UCSD-AML1 (cell line): ENCODE data around the gene DRAM2.

Experiments used
- DNase-seq: peaks from one replicate; lab custom pipeline; 2025; ENCODE audit not compliant: unreplicated experiment; lab: John Stamatoyannopoulos, UW

The DRAM2 gene

GRCh38 chr1:111139956-111140679, at the start of gene DRAM2, which contains the start of gene CEPT1:
TSS of gene DRAM2 (minus strand) at chr1:111140093. CDS start at chr1:111131554, 8,539 bp downstream.
TSS of gene CEPT1 (plus strand) at chr1:111140223. CDS start at chr1:111147715, 7,492 bp downstream.
- DNase-seq = peak; percentile 91

- no peak for DNase-seq
These were observed 44.8 kb upstream of the DRAM2 start for GRCh38 chr1:111184663-111185062.

GRCh38 chr1:111183308-111184069, 43.6 kb upstream of the DRAM2 start:
- no peak for DNase-seq

- DNase-seq = no peak
These were observed 42.2 kb upstream of the DRAM2 start for GRCh38 chr1:111182052-111182451.

GRCh38 chr1:111179968-111180533, 40.2 kb upstream of the DRAM2 start:
- DNase-seq = no peak

- DNase-seq = no peak
These were observed 36.8 kb upstream of the DRAM2 start for GRCh38 chr1:111176678-111177077.

- DNase-seq = no peak
These were observed 35.5 kb upstream of the DRAM2 start for GRCh38 chr1:111175349-111175748.

- no peak for DNase-seq
These were observed 34.2 kb upstream of the DRAM2 start for GRCh38 chr1:111174070-111174469.

GRCh38 chr1:111172463-111172862, 32.6 kb upstream of the DRAM2 start:
- DNase-seq = no peak

GRCh38 chr1:111164151-111164550, 24.3 kb upstream of the DRAM2 start:
- no peak for DNase-seq

GRCh38 chr1:111163363-111163762, 23.5 kb upstream of the DRAM2 start:
- DNase-seq = no peak

- DNase-seq = no peak
These were observed 22.6 kb upstream of the DRAM2 start for GRCh38 chr1:111162488-111162880.

- DNase-seq = no peak
These were observed 22.1 kb upstream of the DRAM2 start for GRCh38 chr1:111161843-111162487.

GRCh38 chr1:111157431-111157830, 17.5 kb upstream of the DRAM2 start:
- DNase-seq = no peak

- no peak for DNase-seq
These were observed 14.4 kb upstream of the DRAM2 start for GRCh38 chr1:111154021-111154999.

GRCh38 chr1:111151838-111152237, 11.9 kb upstream of the DRAM2 start:
- no peak for DNase-seq

GRCh38 chr1:111148376-111148881, 8.5 kb upstream of the DRAM2 start:
- no peak for DNase-seq

GRCh38 chr1:111147948-111148347, 8.1 kb upstream of the DRAM2 start:
- DNase-seq = no peak

GRCh38 chr1:111145963-111146768, 6.3 kb upstream of the DRAM2 start:
- DNase-seq = no peak
